Osteocyte (in vitro differentiated cells): ENCODE measurements around the gene NUPR2. TPM values are rescaled to one million over a fixed set of nuclear protein-coding genes. Genes with fewer than 3 reads are reported as not detected.
"Not testable (repeated sequence)": the region's sequence is repeated elsewhere in the genome, so short reads cannot be mapped to it uniquely, and the experiment has no call there.

Source experiments
- DNase-seq: peaks from one replicate; pipeline ENCODE4 v3.0.0; 2021; ENCODE audit warnings: mixed read lengths; ENCODE audit not compliant: unreplicated experiment; ENCODE audit errors: extremely low spot score
- H3K27ac Mint-ChIP-seq: one replicate; pipeline ENCODE4 v1.8.0; 2021; ENCODE audit warnings: mild to moderate bottlenecking, mixed read lengths; ENCODE audit not compliant: unreplicated experiment
- H3K27me3 Mint-ChIP-seq: one replicate; pipeline ENCODE4 v1.8.0; 2021; ENCODE audit warnings: mixed read lengths; ENCODE audit not compliant: unreplicated experiment
- H3K36me3 Mint-ChIP-seq: one replicate; pipeline ENCODE4 v1.8.0; 2021; ENCODE audit warnings: mixed read lengths; ENCODE audit not compliant: unreplicated experiment
- H3K4me1 Mint-ChIP-seq: one replicate; pipeline ENCODE4 v1.8.0; 2021; ENCODE audit warnings: mixed read lengths; ENCODE audit not compliant: unreplicated experiment
- H3K4me3 Mint-ChIP-seq: one replicate; pipeline ENCODE4 v1.8.0; 2021; ENCODE audit warnings: mild to moderate bottlenecking, moderate library complexity, mixed read lengths; ENCODE audit not compliant: unreplicated experiment
- H3K9me3 Mint-ChIP-seq: one replicate; pipeline ENCODE4 v1.8.0; 2021; ENCODE audit warnings: mixed read lengths; ENCODE audit not compliant: unreplicated experiment
- CTCF ChIP-seq: fragments of 200-600 bp; sonication (generic); IDR thresholded peaks from 2 replicates; pipeline ENCODE4 v1.5.0; 2021; ENCODE audit warnings: antibody characterized with exemption, mild to moderate bottlenecking, moderate library complexity
- total RNA-seq: library from RNA; stranded (reverse); gene quantifications from 2 replicates; pipeline ENCODE4 v1.2.1, GENCODE V29; 2021

The NUPR2 gene
- total RNA-seq, 1 donor from 2014 or later: not detected

DNA sequence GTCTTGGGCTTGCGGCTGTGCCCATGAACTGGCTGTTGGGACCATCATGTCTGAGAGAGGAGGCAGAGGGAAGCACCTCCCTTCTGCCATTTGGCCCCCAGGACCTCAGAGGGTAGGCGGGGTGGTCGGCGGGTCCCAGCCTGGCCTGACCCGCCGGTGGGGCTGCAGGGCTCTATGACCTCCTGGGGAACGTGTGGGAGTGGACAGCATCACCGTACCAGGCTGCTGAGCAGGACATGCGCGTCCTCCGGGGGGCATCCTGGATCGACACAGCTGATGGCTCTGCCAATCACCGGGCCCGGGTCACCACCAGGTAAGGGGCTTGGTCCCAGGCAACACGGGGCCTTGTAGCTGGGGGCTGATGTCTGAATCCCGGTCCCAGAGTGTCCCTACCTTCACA is 38.0 kb downstream of the NUPR2 start:
- Mint-ChIP-seq H3K9me3 (no peaks in the 10 kb centered on the region), H3K27me3 (no peaks in the 10 kb centered on the region), H3K4me1 (peaks cover 12% of the 10 kb centered on the region), H3K27ac (no peak overlapping the region), H3K36me3 (peaks cover 6% of the 10 kb centered on the region), H3K4me3 (no peak overlapping the region)
- no peak for DNase-seq
- TF ChIP-seq CTCF: no peak

GRCh38 chr7:56077681-56078080 is 38.5 kb downstream of the NUPR2 start:
- no peaks in the 10 kb centered on the region for H3K9me3 Mint-ChIP-seq
- peaks cover 11% of the 10 kb centered on the region for H3K4me1 Mint-ChIP-seq
- H3K27me3 Mint-ChIP-seq: no peaks in the 10 kb centered on the region
- H3K4me3 Mint-ChIP-seq: no peak overlapping the region
- DNase-seq: no peak
- peaks cover 10% of the 10 kb centered on the region for H3K36me3 Mint-ChIP-seq
- TF ChIP-seq CTCF: no peak
- no peak overlapping the region for H3K27ac Mint-ChIP-seq

- Mint-ChIP-seq H3K4me1 (peaks cover 8% of the 10 kb centered on the region), H3K27ac (peak overlapping the region; percentile 78), H3K9me3 (no peaks in the 10 kb centered on the region)
Observed at GRCh38 chr7:56074371-56074791, 41.8 kb downstream of the NUPR2 start.

DNA sequence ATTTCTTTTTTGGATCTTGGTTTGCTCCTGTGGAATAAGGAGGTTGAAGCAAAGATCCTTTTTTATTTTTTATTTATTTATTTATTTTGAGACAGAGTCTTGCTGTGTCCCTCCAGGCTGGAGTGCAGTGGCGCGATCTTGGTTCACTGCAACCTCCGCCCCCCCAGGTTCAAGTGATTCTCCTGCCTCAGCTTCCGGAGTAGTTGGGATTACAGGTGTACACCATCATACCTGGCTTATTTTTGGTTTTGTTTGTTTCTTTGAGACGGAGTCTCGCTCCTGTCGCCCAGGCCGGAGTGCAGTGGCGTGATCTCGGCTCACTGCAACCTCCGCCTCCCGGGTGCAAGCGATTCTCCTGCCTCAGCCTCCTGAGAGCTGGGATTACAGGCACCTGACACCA is 49.8 kb downstream of the NUPR2 start:
- H3K27me3 Mint-ChIP-seq, H3K4me3 Mint-ChIP-seq, DNase-seq, H3K27ac Mint-ChIP-seq, H3K9me3 Mint-ChIP-seq: not testable (repeated sequence)
- Mint-ChIP-seq H3K4me1 (peaks cover 18% of the 10 kb centered on the region), H3K36me3 (peaks cover 29% of the 10 kb centered on the region)

More at GRCh38 chr7:56074371-56074791, 41.8 kb downstream of the NUPR2 start:
- Mint-ChIP-seq H3K36me3 (peaks cover 16% of the 10 kb centered on the region), H3K4me3 (no peak overlapping the region), H3K27me3 (no peaks in the 10 kb centered on the region)
- peak; percentile 92 for TF ChIP-seq CTCF
- DNase-seq: peak; percentile 94

Other genes with a start within 250 kb of the NUPR2 start
- 4.3 and 4.7 TPM in 2 replicates for gene ZNF713, start 229.0 kb downstream of the NUPR2 start, total RNA-seq
- gene MRPS17, start 164.5 kb downstream of the NUPR2 start, total RNA-seq: 13.6 and 14.0 TPM in 2 replicates
- 52.8 and 52.9 TPM in 2 replicates for gene NIPSNAP2, start 151.8 kb downstream of the NUPR2 start, total RNA-seq
- 31.0 and 33.6 TPM in 2 replicates for gene PSPH, start 65.0 kb downstream of the NUPR2 start, total RNA-seq
- 107 and 109 TPM in 2 replicates for gene CCT6A, start 64.7 kb downstream of the NUPR2 start, total RNA-seq
- 202 and 208 TPM in 2 replicates for gene SUMF2, start 52.1 kb downstream of the NUPR2 start, total RNA-seq
- 0.99 and 1.1 TPM in 2 replicates for gene PHKG1, start 23.5 kb downstream of the NUPR2 start, total RNA-seq
- gene CHCHD2, start 9.9 kb downstream of the NUPR2 start, total RNA-seq: 228 and 237 TPM in 2 replicates